IMR-90 (cell line): ENCODE results near the gene KDR. TPM values are rescaled to one million over a fixed set of nuclear protein-coding genes. Genes with fewer than 3 reads are reported as not detected.

ENCODE experiments used
- ATAC-seq: fragments of 200-7000 bp; cut with Tn5 transposase; 2 replicates; pipeline ENCODE4 v1.9.1; 2020; ENCODE audit warnings: low read depth, mild to moderate bottlenecking, moderate library complexity
- BruUV-seq: library from RNA; stranded (reverse); fragments of 400-500 nt; replicated peaks from 2 replicates; lab custom pipeline; 2021; lab: Mats Ljungman, UMichigan
- CTCF ChIA-PET: fragments of 300-600 bp; formaldehyde crosslinking; extraction: SDS; loops from one replicate; lab custom pipeline; 2021; ENCODE audit warnings: antibody characterized with exemption; lab: Yijun Ruan, JAX
- POLR2A ChIA-PET: fragments of 300-600 bp; sonication (Branson Sonifier 250); formaldehyde crosslinking; loops from one replicate; lab custom pipeline; 2022; ENCODE audit warnings: antibody characterized with exemption; ENCODE audit not compliant: unreplicated experiment; lab: Charles Lee
- DNase-seq: peaks from one replicate; pipeline ENCODE4 v3.0.0; 2013
- H2AFZ ChIP-seq: replicated peaks from 2 replicates; pipeline ENCODE3; 2013; ENCODE audit warnings: low read length, mild to moderate bottlenecking; ENCODE audit not compliant: poor library complexity
- H2AK5ac ChIP-seq: 2 replicates; pipeline ENCODE4 v1.6.1; 2013; ENCODE audit warnings: low read depth, low read length, inconsistent platforms
- H2AK9ac ChIP-seq: replicated peaks from 2 replicates; pipeline ENCODE3; 2013; ENCODE audit warnings: mild to moderate bottlenecking, low read depth, low read length, moderate library complexity; ENCODE audit not compliant: poor library complexity
- H2BK120ac ChIP-seq: 2 replicates; pipeline ENCODE4 v1.6.1; 2013; ENCODE audit warnings: low read depth, low read length, inconsistent platforms
- H2BK15ac ChIP-seq: 3 replicates; pipeline ENCODE4 v1.6.1; 2013; ENCODE audit warnings: low read depth, low read length, inconsistent platforms
- H2BK20ac ChIP-seq: 2 replicates; pipeline ENCODE4 v1.6.1; 2013; ENCODE audit warnings: low read depth, mild to moderate bottlenecking, inconsistent platforms, low read length, moderate library complexity
- H2BK5ac ChIP-seq: 2 replicates; pipeline ENCODE4 v1.6.1; 2013; ENCODE audit warnings: mild to moderate bottlenecking, low read depth, low read length, inconsistent platforms; ENCODE audit not compliant: poor library complexity, severe bottlenecking
- H3K14ac ChIP-seq: replicated peaks from 2 replicates; pipeline ENCODE4 v1.6.1; 2013; ENCODE audit warnings: low read depth, low read length, inconsistent platforms
- H3K18ac ChIP-seq: 2 replicates; pipeline ENCODE4 v1.6.1; 2013; ENCODE audit warnings: low read depth, low read length, control low read depth
- H3K23ac ChIP-seq: 2 replicates; pipeline ENCODE4 v1.6.1; 2013; ENCODE audit warnings: low read depth, low read length, inconsistent platforms
- H3K27ac ChIP-seq: 2 replicates; pipeline ENCODE4 v1.5.1; 2013; ENCODE audit warnings: mild to moderate bottlenecking, control low read depth, low read length; ENCODE audit not compliant: insufficient read depth
- H3K27me3 ChIP-seq: 2 replicates; pipeline ENCODE4 v1.6.1; 2013; ENCODE audit warnings: low read length; ENCODE audit not compliant: control insufficient read depth, insufficient read depth
- H3K36me3 ChIP-seq: 2 replicates; pipeline ENCODE4 v1.6.1; 2013; ENCODE audit warnings: low read length, mixed read lengths; ENCODE audit not compliant: control insufficient read depth, insufficient read depth
- H3K4ac ChIP-seq: 2 replicates; pipeline ENCODE4 v1.6.1; 2013; ENCODE audit warnings: low read depth, low read length, inconsistent platforms
- H3K4me1 ChIP-seq: 2 replicates; pipeline ENCODE4 v1.6.1; 2013; ENCODE audit warnings: low read length, mixed read lengths; ENCODE audit not compliant: control insufficient read depth, insufficient read depth
- H3K4me2 ChIP-seq: 2 replicates; pipeline ENCODE4 v1.6.1; 2013; ENCODE audit warnings: low read depth, mild to moderate bottlenecking, control low read depth, low read length, moderate library complexity
- H3K4me3 ChIP-seq: 2 replicates; pipeline ENCODE4 v1.5.1; 2013; ENCODE audit warnings: low read depth, mild to moderate bottlenecking, control low read depth, low read length, moderate library complexity; ENCODE audit not compliant: insufficient read depth
- H3K56ac ChIP-seq: 2 replicates; pipeline ENCODE4 v1.6.1; 2013; ENCODE audit warnings: low read length, inconsistent platforms; ENCODE audit not compliant: insufficient read depth; ENCODE audit errors: extremely low read depth
- H3K79me1 ChIP-seq, 2 experiments: 2 replicates each; pipeline ENCODE4 v1.6.1; 2013; ENCODE audit warnings: low read length in 2 of 2, inconsistent platforms in 1 of 2, low read depth in 1 of 2
- H3K9ac ChIP-seq: 2 replicates; pipeline ENCODE4 v1.6.1; 2013; ENCODE audit warnings: low read depth, low read length, control low read depth
- H3K9me1 ChIP-seq: 2 replicates; pipeline ENCODE4 v1.6.1; 2013; ENCODE audit warnings: low read length, inconsistent platforms; ENCODE audit not compliant: insufficient read depth
- H3K9me3 ChIP-seq: 2 replicates; pipeline ENCODE4 v1.6.1; 2013; ENCODE audit warnings: low read length; ENCODE audit not compliant: control insufficient read depth, insufficient read depth
- H4K20me1 ChIP-seq: 2 replicates; pipeline ENCODE4 v1.6.1; 2013; ENCODE audit warnings: low read length, inconsistent platforms; ENCODE audit not compliant: insufficient read depth
- H4K5ac ChIP-seq: 2 replicates; pipeline ENCODE4 v1.6.1; 2013; ENCODE audit warnings: mild to moderate bottlenecking, low read depth, low read length, control low read depth
- H4K8ac ChIP-seq, 2 experiments: 2 replicates each; pipeline ENCODE4 v1.6.1; 2013; ENCODE audit warnings: low read depth in 2 of 2, low read length in 2 of 2, control low read depth in 1 of 2, inconsistent platforms in 1 of 2
- H4K91ac ChIP-seq: 2 replicates; pipeline ENCODE4 v1.6.1; 2013; ENCODE audit warnings: low read depth, low read length, inconsistent platforms; ENCODE audit not compliant: insufficient read depth
- CEBPB ChIP-seq: IDR thresholded peaks from 2 replicates; pipeline ENCODE4 v1.6.1; 2012; ENCODE audit warnings: low read depth, low read length, improper control_type of control experiment
- FOS ChIP-seq: fragments of 150-350 bp; IDR thresholded peaks from 2 replicates; pipeline ENCODE4 v1.6.1; 2016; ENCODE audit warnings: low read depth, low read length
- MAZ ChIP-seq: IDR thresholded peaks from 2 replicates; pipeline ENCODE4 v1.6.1; 2012; ENCODE audit warnings: low read depth, mild to moderate bottlenecking, low read length, improper control_type of control experiment, moderate library complexity, borderline replicate concordance
- MXI1 ChIP-seq: IDR thresholded peaks from 2 replicates; pipeline ENCODE4 v1.6.1; 2012; ENCODE audit warnings: low read depth, mild to moderate bottlenecking, low read length, moderate library complexity, borderline replicate concordance
- RAD21 ChIP-seq: IDR thresholded peaks from 2 replicates; pipeline ENCODE4 v1.6.1; 2012; ENCODE audit warnings: low read length, improper control_type of control experiment
- RFX5 ChIP-seq: IDR thresholded peaks from 2 replicates; pipeline ENCODE4 v1.8.0; 2012; ENCODE audit warnings: low read depth, mild to moderate bottlenecking, low read length, moderate library complexity
- SMC3 ChIP-seq: fragments of 150-350 bp; IDR thresholded peaks from 2 replicates; pipeline ENCODE4 v1.6.1; 2016; ENCODE audit warnings: low read depth, mild to moderate bottlenecking, antibody characterized with exemption, low read length, moderate library complexity
- WGBS, 2 experiments: methylation state at CpG; one replicate each; pipeline versions ENCODE4 v1.1.5 to v1.1.7; 2013; ENCODE audit warnings: missing lambda C conversion rate in 2 of 2; ENCODE audit not compliant: insufficient read length in 1 of 2; ENCODE audit errors: extremely low coverage in 2 of 2; 5-methylcytosine and 5-hydroxymethylcytosine counted together
- dilution Hi-C: fragments of 300-500 bp; cut with HindIII; formaldehyde crosslinking; loops from one replicate; pipeline ENCODE4 v1.14.3; 2018; ENCODE audit warnings: low sequenced_read_pairs; ENCODE audit not compliant: unreplicated experiment
- in situ Hi-C: fragments of 300-500 bp; cut with MboI; formaldehyde crosslinking; loops from 3 replicates; pipeline ENCODE4 v1.14.3; 2019; ENCODE audit warnings: low sequenced_read_pairs, inconsistent platforms, mixed read lengths
- intact Hi-C: fragments of 100-400 bp; cut with micrococcal nuclease; formaldehyde crosslinking; loops from 2 replicates; pipeline ENCODE4 v1.10.0; 2022
- polyA plus RNA-seq, 3 experiments: library from polyadenylated mRNA; depleted of rRNA; stranded (reverse); fragments of >200 nt; gene quantifications; 2 replicates each; pipeline ENCODE4 v1.2.3, GENCODE V29; 2012; ENCODE audit warnings: low replicate concordance in 1 of 3
- total RNA-seq: library from RNA; depleted of rRNA; stranded (reverse); fragments of >200 nt; gene quantifications from 2 replicates; pipeline ENCODE4 v1.2.3, GENCODE V29; 2012
- TF ChIP-seq, protein P1 (sequence below): fragments of 150-350 bp; IDR thresholded peaks from 2 replicates; pipeline ENCODE4 v1.6.1; 2016; ENCODE audit warnings: low read depth, mild to moderate bottlenecking, low read length, moderate library complexity, borderline replicate concordance

Gene KDR
- total and polyA plus RNA-seq, 2 of the 4 experiments (the other 2 are of a cell fraction), result not detected

DNA sequence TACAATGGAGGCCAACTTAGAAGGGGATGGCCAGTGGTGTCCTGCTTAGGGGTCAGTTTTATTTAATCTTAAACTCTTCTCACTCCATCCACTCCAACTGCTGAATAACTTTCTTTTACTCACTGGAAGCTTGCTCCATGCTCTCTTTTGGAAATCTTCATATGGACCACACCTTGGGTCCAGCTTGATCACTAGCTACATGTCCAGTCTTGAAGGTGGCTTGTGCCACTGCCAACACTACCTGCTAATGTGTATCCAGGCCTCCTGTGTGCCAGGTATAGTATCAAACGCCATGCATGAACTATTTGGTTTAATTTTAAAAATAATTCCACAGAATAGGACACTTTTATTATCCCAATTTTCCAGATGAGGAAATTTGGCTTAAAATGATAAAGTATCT, 37.0 kb upstream of the KDR start:
- peaks cover 12% of the 10 kb centered on the region for H3K27me3 ChIP-seq
- TF ChIP-seq CEBPB (no peak), RFX5 (no peak), SMC3 (no peak), MXI1 (no peak), FOS (no peak), RAD21 (no peak), MAZ (no peak)
- TF ChIP-seq, protein P1, sequence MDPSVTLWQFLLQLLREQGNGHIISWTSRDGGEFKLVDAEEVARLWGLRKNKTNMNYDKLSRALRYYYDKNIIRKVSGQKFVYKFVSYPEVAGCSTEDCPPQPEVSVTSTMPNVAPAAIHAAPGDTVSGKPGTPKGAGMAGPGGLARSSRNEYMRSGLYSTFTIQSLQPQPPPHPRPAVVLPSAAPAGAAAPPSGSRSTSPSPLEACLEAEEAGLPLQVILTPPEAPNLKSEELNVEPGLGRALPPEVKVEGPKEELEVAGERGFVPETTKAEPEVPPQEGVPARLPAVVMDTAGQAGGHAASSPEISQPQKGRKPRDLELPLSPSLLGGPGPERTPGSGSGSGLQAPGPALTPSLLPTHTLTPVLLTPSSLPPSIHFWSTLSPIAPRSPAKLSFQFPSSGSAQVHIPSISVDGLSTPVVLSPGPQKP, result no peak
- no peak overlapping the region for H3K4me3 ChIP-seq
- dilution Hi-C loops, result no loop called here
- intact Hi-C loops, result no loop called here
- peaks cover 3% of the 10 kb centered on the region; the same call in 1 of the 2 replicates for H3K4me1 ChIP-seq
- no peak overlapping the region for H3K56ac ChIP-seq
- ATAC-seq, result no peak
- no peak overlapping the region for H4K8ac ChIP-seq
- no peaks in the 10 kb centered on the region for H3K36me3 ChIP-seq
- H3K4ac ChIP-seq, result no peak overlapping the region
- no peak overlapping the region for H3K18ac ChIP-seq
- no peaks in the 10 kb centered on the region for H4K20me1 ChIP-seq
- no peak for DNase-seq
- no peak overlapping the region for H3K27ac ChIP-seq
- no peak overlapping the region for H3K14ac ChIP-seq
- CTCF ChIA-PET, result no interaction called here
- POLR2A ChIA-PET, result no interaction called here
- no TSS peak for BruUV-seq
- H3K79me1 ChIP-seq, result no peaks in the 10 kb centered on the region
- H3K9ac ChIP-seq, result no peak overlapping the region
- H4K5ac ChIP-seq, result no peak overlapping the region
- WGBS, 2 experiments, result no CpG with 5 or more reads among the region's 1 CpG
- no peak overlapping the region for H2BK15ac ChIP-seq
- H3K23ac ChIP-seq, result no peak overlapping the region
- H2BK20ac ChIP-seq, result no peak overlapping the region
- no peak overlapping the region for H2AFZ ChIP-seq
- no peak overlapping the region for H2BK120ac ChIP-seq
- H4K91ac ChIP-seq, result no peak overlapping the region
- H3K9me1 ChIP-seq, result no peaks in the 10 kb centered on the region
- no peak overlapping the region for H2BK5ac ChIP-seq
- H2AK5ac ChIP-seq, result no peak overlapping the region
- H3K4me2 ChIP-seq, result no peak overlapping the region
- no peak overlapping the region for H2AK9ac ChIP-seq
- in situ Hi-C loops, result no loop called here
- no peaks in the 10 kb centered on the region for H3K9me3 ChIP-seq
